Neural progenitor cell (in vitro differentiated cells): ENCODE data around the gene TNNI3. TPM values are rescaled to one million over a fixed set of nuclear protein-coding genes. Genes with fewer than 3 reads are reported as not detected.
A peak's percentile ranks its signal among the peaks of the same experiment; 100 is the strongest.

Source experiments
- DNase-seq: peaks from one replicate; pipeline ENCODE4 v3.0.0-alpha.2; 2016; ENCODE audit warnings: low spot score
- H2AFZ ChIP-seq: fragments of 200-600 bp; sonication (generic); replicated peaks from 2 replicates; pipeline ENCODE4 v1.6.1; 2016; ENCODE audit warnings: antibody characterized with exemption
- H3F3A ChIP-seq: fragments of 200-600 bp; sonication (generic); 2 replicates; pipeline ENCODE4 v1.6.1; 2016; ENCODE audit warnings: antibody characterized with exemption, low read depth
- H3K27ac ChIP-seq: fragments of 200-600 bp; sonication (generic); 2 replicates; pipeline ENCODE4 v1.5.1; 2016; ENCODE audit warnings: mild to moderate bottlenecking
- H3K27me3 ChIP-seq: fragments of 200-600 bp; sonication (generic); 2 replicates; pipeline ENCODE4 v1.6.1; 2016; ENCODE audit warnings: mild to moderate bottlenecking, moderate library complexity
- H3K36me3 ChIP-seq: fragments of 200-600 bp; sonication (generic); 2 replicates; pipeline ENCODE4 v1.5.1; 2016
- H3K4me1 ChIP-seq: fragments of 200-600 bp; sonication (generic); 2 replicates; pipeline ENCODE4 v1.6.1; 2016; ENCODE audit warnings: mixed run types
- H3K4me2 ChIP-seq: fragments of 200-600 bp; sonication (generic); 2 replicates; pipeline ENCODE4 v1.6.1; 2016
- H3K4me3 ChIP-seq: fragments of 200-600 bp; sonication (generic); 2 replicates; pipeline ENCODE4 v1.5.1; 2016
- H3K79me2 ChIP-seq: fragments of 200-600 bp; sonication (generic); 2 replicates; pipeline ENCODE4 v1.6.1; 2016; ENCODE audit warnings: low read depth
- H3K9ac ChIP-seq: fragments of 200-600 bp; sonication (generic); 2 replicates; pipeline ENCODE4 v1.6.1; 2016
- H3K9me3 ChIP-seq: fragments of 200-600 bp; sonication (generic); 2 replicates; pipeline ENCODE4 v1.5.1; 2016; ENCODE audit warnings: low read depth
- H4K20me1 ChIP-seq: fragments of 200-600 bp; sonication (generic); 2 replicates; pipeline ENCODE4 v1.6.1; 2016; ENCODE audit warnings: low read depth
- H3K27ac Mint-ChIP-seq: 3 replicates; pipeline ENCODE4 v1.8.0; 2021; ENCODE audit warnings: mixed read lengths
- H3K27me3 Mint-ChIP-seq: 2 replicates; pipeline ENCODE4 v1.8.0; 2022; ENCODE audit warnings: low read depth, mild to moderate bottlenecking, inconsistent platforms, moderate library complexity, mixed read lengths; ENCODE audit not compliant: insufficient read depth
- H3K36me3 Mint-ChIP-seq: 3 replicates; pipeline ENCODE4 v1.8.0; 2021; ENCODE audit warnings: mixed read lengths
- H3K4me1 Mint-ChIP-seq: 3 replicates; pipeline ENCODE4 v1.8.0; 2021; ENCODE audit warnings: mixed read lengths
- H3K4me3 Mint-ChIP-seq: 3 replicates; pipeline ENCODE4 v1.8.0; 2021; ENCODE audit warnings: mild to moderate bottlenecking, moderate library complexity, mixed read lengths
- H3K9me3 Mint-ChIP-seq: 3 replicates; pipeline ENCODE4 v1.8.0; 2020; ENCODE audit warnings: mixed read lengths
- CTCF ChIP-seq: fragments of 200-600 bp; sonication (generic); IDR thresholded peaks from 2 replicates; pipeline ENCODE4 v1.5.1; 2017; ENCODE audit warnings: antibody characterized with exemption, mild to moderate bottlenecking
- EZH2 ChIP-seq: fragments of 200-600 bp; sonication (generic); IDR thresholded peaks from 2 replicates; pipeline ENCODE4 v1.6.1; 2017; ENCODE audit warnings: antibody characterized with exemption, mild to moderate bottlenecking, moderate library complexity
- EZH2phosphoT487 ChIP-seq: fragments of 200-600 bp; sonication (generic); IDR thresholded peaks from 2 replicates; pipeline ENCODE4 v1.6.1; 2017; ENCODE audit warnings: antibody characterized with exemption
- total RNA-seq: library from RNA; depleted of rRNA; stranded (reverse); fragments of >200 nt; gene quantifications from 2 replicates; pipeline ENCODE4 v1.2.3, GENCODE V29; 2015; ENCODE audit warnings: low replicate concordance

Gene TNNI3
- total RNA-seq, 1 donor from 2014 or later = 22.2 TPM

GRCh38 chr19:55145232-55145631 lies 12.3 kb downstream of the TNNI3 start:
- Mint-ChIP-seq H3K4me1 (peaks cover 22% of the 10 kb centered on the region), H3K9me3 (no peaks in the 10 kb centered on the region), H3K36me3 (no peaks in the 10 kb centered on the region), H3K4me3 (peak overlapping the region; percentile 42), H3K27me3 (peaks cover 46% of the 10 kb centered on the region), H3K27ac (no peak overlapping the region)
- Histone ChIP-seq H3K9me3 (no peaks in the 10 kb centered on the region), H3F3A (peaks cover 44% of the 10 kb centered on the region), H3K4me3 (peak overlapping the region; percentile 57), H2AFZ (no peak overlapping the region), H3K9ac (no peak overlapping the region), H3K4me2 (peak overlapping the region; percentile 71), H4K20me1 (no peaks in the 10 kb centered on the region), H3K27me3 (no peaks in the 10 kb centered on the region), H3K36me3 (no peaks in the 10 kb centered on the region), H3K27ac (no peak overlapping the region), H3K79me2 (no peaks in the 10 kb centered on the region), H3K4me1 (peaks cover 23% of the 10 kb centered on the region)
- no peak for DNase-seq
- TF ChIP-seq EZH2 (no peak), CTCF (no peak), EZH2phosphoT487 (no peak)

- Histone ChIP-seq H3K4me3 (no peak overlapping the region), H2AFZ (no peak overlapping the region), H3K27ac (no peak overlapping the region), H4K20me1 (no peaks in the 10 kb centered on the region), H3K27me3 (no peaks in the 10 kb centered on the region), H3K9ac (no peak overlapping the region), H3K9me3 (no peaks in the 10 kb centered on the region), H3F3A (peaks cover 10% of the 10 kb centered on the region), H3K4me2 (peak overlapping the region; percentile 7), H3K36me3 (no peaks in the 10 kb centered on the region), H3K4me1 (no peaks in the 10 kb centered on the region), H3K79me2 (no peaks in the 10 kb centered on the region)
- peaks cover 20% of the 10 kb centered on the region for H3K27me3 Mint-ChIP-seq
- no peak overlapping the region for H3K27ac Mint-ChIP-seq
- DNase-seq = peak; percentile 54
- no peaks in the 10 kb centered on the region for H3K36me3 Mint-ChIP-seq
- no peak for TF ChIP-seq EZH2phosphoT487
- no peak for TF ChIP-seq CTCF
- TF ChIP-seq EZH2 = no peak
- peaks cover 9% of the 10 kb centered on the region for H3K4me1 Mint-ChIP-seq
- no peak overlapping the region for H3K4me3 Mint-ChIP-seq
- H3K9me3 Mint-ChIP-seq = no peaks in the 10 kb centered on the region
Measured at GRCh38 chr19:55141696-55142095, 15.8 kb downstream of the TNNI3 start.

GRCh38 chr19:55137915-55138314 lies 19.6 kb downstream of the TNNI3 start:
- no peaks in the 10 kb centered on the region for H3K79me2 ChIP-seq
- Mint-ChIP-seq H3K4me3 (no peak overlapping the region), H3K36me3 (no peaks in the 10 kb centered on the region), H3K9me3 (no peaks in the 10 kb centered on the region), H3K4me1 (peaks cover 26% of the 10 kb centered on the region), H3K27ac (peak overlapping the region; percentile 78), H3K27me3 (no peaks in the 10 kb centered on the region)
- no peak overlapping the region for H3K4me2 ChIP-seq
- H3K4me3 ChIP-seq = no peak overlapping the region
- TF ChIP-seq EZH2phosphoT487 = no peak
- TF ChIP-seq EZH2 = no peak
- no peak for TF ChIP-seq CTCF
- no peaks in the 10 kb centered on the region for H4K20me1 ChIP-seq
- H3K36me3 ChIP-seq = no peaks in the 10 kb centered on the region
- no peaks in the 10 kb centered on the region for H3K27me3 ChIP-seq
- no peak overlapping the region for H2AFZ ChIP-seq
- no peak overlapping the region for H3K9ac ChIP-seq
- H3K27ac ChIP-seq = no peak overlapping the region
- H3K9me3 ChIP-seq = no peaks in the 10 kb centered on the region
- no peaks in the 10 kb centered on the region for H3K4me1 ChIP-seq
- H3F3A ChIP-seq = peaks cover 19% of the 10 kb centered on the region
- no peak for DNase-seq
